Stimulated activated CD4-positive, alpha-beta T cell treated with anti-CD3 and anti-CD28 coated beads, Interleukin-4, amount 100 ng/mL, for 48 hours (primary cell): ENCODE measurements around the gene SYCN.
"Not testable (repeated sequence)": the region's sequence is repeated elsewhere in the genome, so short reads cannot be mapped to it uniquely, and the experiment has no call there.

ENCODE experiments used
- DNase-seq, 2 donors: peaks; one replicate each; pipeline ENCODE4 v3.0.0-alpha.2; 2020; ENCODE audit warnings: low read depth in 2 of 2

The SYCN gene

GRCh38 chr19:39224910-39225309 lies 20.8 kb upstream of the SYCN start:
- DNase-seq, result no peak

- DNase-seq, result no peak
Measured at GRCh38 chr19:39223703-39224279, 19.7 kb upstream of the SYCN start.

GRCh38 chr19:39219108-39219507 lies 15.0 kb upstream of the SYCN start:
- DNase-seq, result not testable (repeated sequence)

- DNase-seq, result no peak
Measured at GRCh38 chr19:39218230-39219007, 14.4 kb upstream of the SYCN start.

GRCh38 chr19:39217094-39217493 lies 13.0 kb upstream of the SYCN start:
- DNase-seq, result no peak

GRCh38 chr19:39215323-39215722 lies 11.3 kb upstream of the SYCN start:
- DNase-seq, result not testable (repeated sequence)

- DNase-seq, result peak; percentile 55 to 56
Measured at GRCh38 chr19:39212375-39212742, 8.3 kb upstream of the SYCN start.

GRCh38 chr19:39211731-39212374 lies 7.8 kb upstream of the SYCN start:
- no peak for DNase-seq

- DNase-seq, result no peak
Measured at GRCh38 chr19:39209196-39209595, 5.1 kb upstream of the SYCN start.

GRCh38 chr19:39208175-39208795 lies 4.2 kb upstream of the SYCN start:
- DNase-seq, result no peak

- no peak for DNase-seq
Measured at GRCh38 chr19:39207293-39207836, 3.3 kb upstream of the SYCN start.

GRCh38 chr19:39206122-39206521 lies 2.1 kb upstream of the SYCN start:
- no peak for DNase-seq

- DNase-seq, result no peak
Measured at GRCh38 chr19:39205449-39205764, 1.3 kb upstream of the SYCN start.

GRCh38 chr19:39202998-39203355 lies 1.1 kb downstream of the SYCN start:
- DNase-seq, result no peak

GRCh38 chr19:39200803-39201115 lies 3.3 kb downstream of the SYCN start:
- DNase-seq, result no peak

GRCh38 chr19:39200066-39200802 lies 3.8 kb downstream of the SYCN start:
- no peak for DNase-seq

GRCh38 chr19:39199025-39199424 lies 5.0 kb downstream of the SYCN start:
- no peak for DNase-seq

- DNase-seq, result no peak
Measured at GRCh38 chr19:39197808-39198207, 6.3 kb downstream of the SYCN start.

GRCh38 chr19:39196860-39197562 lies 7.1 kb downstream of the SYCN start, which contains the start of gene NCCRP1:
Gene NCCRP1 (plus strand): TSS chr19:39196964. CDS start chr19:39196983, 19 bp downstream.
- DNase-seq, result no peak

GRCh38 chr19:39196320-39196719 lies 7.7 kb downstream of the SYCN start:
- no peak for DNase-seq

- no peak for DNase-seq
Measured at GRCh38 chr19:39195755-39196154, 8.3 kb downstream of the SYCN start.
